ENCODE measurements around the gene C3.

Gene C3

GRCh38 chr19:6744381-6745301 is 24.2 kb upstream of the C3 start:
- no peak for TF ChIP-seq CTCF (IDR thresholded peaks at IDR 0.05; ENCODE audit: low read length, missing control alignments)
- DNase-seq (ENCODE audit: low read depth) = peak; percentile 92
- H3K4me3 ChIP-seq (replicated peaks; ENCODE audit: low read depth, low read length) = peak overlapping the region; percentile 19

- DNase-seq (ENCODE audit: low read depth) = peak; percentile 31
- H3K4me3 ChIP-seq (replicated peaks; ENCODE audit: low read depth, low read length) = peak overlapping the region; percentile 10
- no peak for TF ChIP-seq CTCF (IDR thresholded peaks at IDR 0.05; ENCODE audit: low read length, missing control alignments)
Observed at GRCh38 chr19:6743714-6744380, 23.4 kb upstream of the C3 start.

GRCh38 chr19:6743066-6743465 is 22.6 kb upstream of the C3 start:
- no peak for TF ChIP-seq CTCF (IDR thresholded peaks at IDR 0.05; ENCODE audit: low read length, missing control alignments)
- DNase-seq (ENCODE audit: low read depth) = no peak
- no peak overlapping the region for H3K4me3 ChIP-seq (replicated peaks; ENCODE audit: low read depth, low read length)

- TF ChIP-seq CTCF (IDR thresholded peaks at IDR 0.05; ENCODE audit: low read length, missing control alignments) = no peak
- no peak for DNase-seq (ENCODE audit: low read depth)
Observed at GRCh38 chr19:6740589-6741343, 20.3 kb upstream of the C3 start.

GRCh38 chr19:6739883-6740588 is 19.6 kb upstream of the C3 start:
- peak overlapping the region; percentile 88 for H3K4me3 ChIP-seq (replicated peaks; ENCODE audit: low read depth, low read length)
- no peak for TF ChIP-seq CTCF (IDR thresholded peaks at IDR 0.05; ENCODE audit: low read length, missing control alignments)
- DNase-seq (ENCODE audit: low read depth) = no peak

More at GRCh38 chr19:6740589-6741343, 20.3 kb upstream of the C3 start:
- peak overlapping the region; percentile 88 for H3K4me3 ChIP-seq (replicated peaks; ENCODE audit: low read depth, low read length)

GRCh38 chr19:6739390-6739882 is 19.0 kb upstream of the C3 start, which contains the start of gene TRIP10:
TSS of gene TRIP10 (plus strand) at chr19:6739680. CDS start at chr19:6739762, 82 bp downstream.
- H3K4me3 ChIP-seq (replicated peaks; ENCODE audit: low read depth, low read length) = peak within 1 kb of the TSS; percentile 88
- peak; percentile 83 for DNase-seq (ENCODE audit: low read depth)
- TF ChIP-seq CTCF (IDR thresholded peaks at IDR 0.05; ENCODE audit: low read length, missing control alignments) = no peak
